Suprapubic skin (tissue), 4 donors: ENCODE results near the gene ANTXR2. TPM values are rescaled to one million over a fixed set of nuclear protein-coding genes. Genes with fewer than 3 reads are reported as not detected.

Source experiments
- DNase-seq, 2 donors: peaks; one replicate each; pipeline ENCODE4 v3.0.0-alpha.2; 2019; ENCODE audit warnings: low spot score in 2 of 2
- H3K27ac ChIP-seq: fragments of 200-600 bp; sonication (generic); one replicate; pipeline ENCODE4 v1.5.1; 2019
- H3K27me3 ChIP-seq: fragments of 200-600 bp; sonication (generic); one replicate; pipeline ENCODE4 v1.5.1; 2019
- H3K36me3 ChIP-seq: fragments of 200-600 bp; sonication (generic); one replicate; pipeline ENCODE4 v1.5.1; 2019
- H3K4me1 ChIP-seq: fragments of 200-600 bp; sonication (generic); one replicate; pipeline ENCODE4 v1.5.1; 2019
- H3K4me3 ChIP-seq: fragments of 200-600 bp; sonication (generic); one replicate; pipeline ENCODE4 v1.5.1; 2019; ENCODE audit warnings: mild to moderate bottlenecking
- H3K9me3 ChIP-seq: fragments of 200-600 bp; sonication (generic); one replicate; pipeline ENCODE4 v1.5.1; 2019
- CTCF ChIP-seq, 2 donors: fragments of 200-600 bp in 1 of 2; fragments of 450-650 bp in 1 of 2; sonication (generic) in 1 of 2; IDR thresholded peaks; one replicate each; pipeline ENCODE4 v1.5.1; 2016 to 2019; ENCODE audit warnings: antibody characterized with exemption in 2 of 2, mild to moderate bottlenecking in 1 of 2, moderate library complexity in 1 of 2
- EP300 ChIP-seq: sonication (generic); formaldehyde crosslinking; IDR thresholded peaks from one replicate; pipeline ENCODE4 v1.6.1; 2017; ENCODE audit warnings: antibody characterized with exemption
- POLR2A ChIP-seq, 2 donors: fragments of 450-650 bp; IDR thresholded peaks; one replicate each; pipeline ENCODE4 v1.6.1; 2017; ENCODE audit warnings: antibody characterized with exemption in 2 of 2, mild to moderate bottlenecking in 2 of 2, moderate library complexity in 2 of 2
- POLR2AphosphoS5 ChIP-seq, 3 donors: sonication (generic); formaldehyde crosslinking; IDR thresholded peaks; one replicate each; pipeline ENCODE4 v1.6.1; 2017; ENCODE audit warnings: antibody characterized with exemption in 3 of 3
- WGBS: methylation state at CpG from one replicate; pipeline ENCODE4 v1.1.5; 2018; 5-methylcytosine and 5-hydroxymethylcytosine counted together
- total RNA-seq, 4 donors: library from RNA; depleted of rRNA; stranded (reverse); fragments of >200 nt; gene quantifications; one replicate each; pipeline ENCODE4 v1.1.0, GENCODE V29; 2016

The ANTXR2 gene
- total RNA-seq, 4 donors from 2014 or later, result 9.8 to 22.2 (median 12.8) TPM

DNA sequence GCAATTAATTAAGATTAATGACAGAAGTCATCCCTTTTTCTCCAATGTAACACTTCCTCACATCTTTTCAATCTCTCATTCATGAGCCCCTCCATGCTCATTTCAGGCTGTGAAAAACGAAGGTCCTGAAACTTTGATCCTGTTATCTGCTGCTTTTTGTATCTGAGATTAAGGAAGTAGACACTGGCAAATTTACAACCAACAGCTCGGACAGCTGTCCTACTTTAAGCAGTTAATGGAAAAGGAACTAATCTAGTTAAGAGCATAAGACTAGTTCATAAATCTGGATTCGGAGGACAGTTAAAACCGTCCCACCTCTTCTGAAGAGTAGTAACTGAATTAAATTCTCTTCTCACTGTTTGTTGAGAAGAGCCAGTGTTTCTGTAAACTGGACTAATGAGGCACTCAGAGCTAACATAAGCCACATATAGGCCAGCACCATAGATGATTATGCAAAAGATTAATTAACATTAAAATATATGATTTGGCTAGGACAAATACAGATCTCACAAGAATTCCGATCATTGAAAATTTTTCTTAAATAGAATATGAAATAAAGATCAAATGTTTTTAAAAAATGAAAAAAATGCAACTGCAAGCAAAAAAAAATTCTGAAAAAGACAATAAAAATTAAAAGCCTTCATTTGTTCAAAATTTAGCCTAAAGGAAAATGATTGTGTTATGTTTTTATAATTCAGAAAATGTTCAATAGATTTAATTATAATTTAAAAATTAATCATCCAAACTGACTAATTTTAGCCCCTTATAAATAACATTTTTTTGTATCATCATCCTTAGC, 114.4 kb downstream of the ANTXR2 start:
- TF ChIP-seq CTCF (IDR thresholded peaks at IDR 0.05), result no peak
- no peak for TF ChIP-seq POLR2AphosphoS5 (IDR thresholded peaks at IDR 0.05)
- no peak for TF ChIP-seq POLR2A (IDR thresholded peaks at IDR 0.05)
- no peak for TF ChIP-seq EP300
- no peak overlapping the region for H3K27ac ChIP-seq
- no peaks in the 10 kb centered on the region for H3K36me3 ChIP-seq
- no peaks in the 10 kb centered on the region for H3K9me3 ChIP-seq
- H3K27me3 ChIP-seq, result no peaks in the 10 kb centered on the region
- no peak overlapping the region for H3K4me3 ChIP-seq
- no peaks in the 10 kb centered on the region for H3K4me1 ChIP-seq
- WGBS, result 78% methylated on average over 5 of the region's 5 CpGs
- no peak for DNase-seq

DNA sequence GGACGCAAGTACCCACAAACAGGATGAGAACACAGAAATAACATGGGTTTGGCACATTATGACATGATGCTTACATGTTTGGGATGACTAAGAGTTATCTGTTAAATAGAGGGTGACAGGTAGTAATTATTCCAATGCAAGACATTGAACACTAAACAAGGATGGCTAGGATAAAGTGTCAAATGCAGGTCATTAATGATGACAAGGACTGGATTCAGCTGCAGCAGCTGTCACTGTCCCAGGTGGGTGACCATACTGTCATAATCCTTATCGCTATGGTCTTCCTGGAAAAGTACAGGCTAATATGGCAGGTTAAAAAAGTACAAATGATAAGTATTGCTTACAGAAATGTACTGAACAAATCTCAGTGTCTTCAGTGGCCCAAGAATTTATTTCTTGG, 123.9 kb downstream of the ANTXR2 start:
- no peak for DNase-seq
- H3K27ac ChIP-seq, result no peak overlapping the region
- no peak overlapping the region for H3K4me3 ChIP-seq
- no peaks in the 10 kb centered on the region for H3K9me3 ChIP-seq
- 94% methylated on average over 2 of the region's 2 CpGs for WGBS
- no peaks in the 10 kb centered on the region for H3K36me3 ChIP-seq
- TF ChIP-seq EP300, result no peak
- no peaks in the 10 kb centered on the region for H3K27me3 ChIP-seq
- no peaks in the 10 kb centered on the region for H3K4me1 ChIP-seq

DNA sequence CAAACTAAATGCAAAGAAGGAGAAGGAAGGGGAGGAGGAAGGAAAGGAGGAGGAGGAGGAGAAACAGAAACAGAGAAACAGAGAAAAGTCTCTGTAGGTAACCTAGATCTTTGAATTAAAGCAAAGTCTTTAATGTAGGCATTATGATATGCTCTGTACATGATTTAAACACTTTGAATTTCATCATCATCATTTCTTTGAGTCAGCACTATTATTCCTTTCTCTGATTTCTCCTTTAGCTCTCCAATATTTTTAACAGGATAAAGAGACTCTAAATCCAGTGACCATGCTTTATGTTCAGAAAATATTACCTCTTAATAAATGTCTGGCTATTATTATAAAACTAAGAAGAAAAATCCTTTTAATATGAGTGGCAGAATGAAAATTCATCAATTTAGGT, 124.3 kb downstream of the ANTXR2 start:
- DNase-seq, result no peak
- TF ChIP-seq CTCF (IDR thresholded peaks at IDR 0.05), result no peak
- TF ChIP-seq POLR2AphosphoS5 (IDR thresholded peaks at IDR 0.05), result no peak
- no peak for TF ChIP-seq EP300
- no peak for TF ChIP-seq POLR2A (IDR thresholded peaks at IDR 0.05)
- no peaks in the 10 kb centered on the region for H3K36me3 ChIP-seq
- no peaks in the 10 kb centered on the region for H3K9me3 ChIP-seq
- no peaks in the 10 kb centered on the region for H3K27me3 ChIP-seq
- H3K27ac ChIP-seq, result no peak overlapping the region
- no peak overlapping the region for H3K4me3 ChIP-seq
- no peaks in the 10 kb centered on the region for H3K4me1 ChIP-seq

- DNase-seq, result no peak
- no peaks in the 10 kb centered on the region for H3K27me3 ChIP-seq
- WGBS, result 78% methylated on average over 3 of the region's 3 CpGs
- no peak for TF ChIP-seq POLR2AphosphoS5 (IDR thresholded peaks at IDR 0.05)
- TF ChIP-seq CTCF (IDR thresholded peaks at IDR 0.05), result no peak
- no peak for TF ChIP-seq POLR2A (IDR thresholded peaks at IDR 0.05)
- TF ChIP-seq EP300, result no peak
- H3K27ac ChIP-seq, result no peak overlapping the region
- no peak overlapping the region for H3K4me3 ChIP-seq
- H3K4me1 ChIP-seq, result no peaks in the 10 kb centered on the region
- H3K36me3 ChIP-seq, result no peaks in the 10 kb centered on the region
- no peaks in the 10 kb centered on the region for H3K9me3 ChIP-seq
Measured at GRCh38 chr4:79948261-79948660, 124.8 kb downstream of the ANTXR2 start.

GRCh38 chr4:79947386-79947785, 125.6 kb downstream of the ANTXR2 start:
- Histone ChIP-seq H3K27me3 (no peaks in the 10 kb centered on the region), H3K9me3 (no peaks in the 10 kb centered on the region), H3K4me1 (no peaks in the 10 kb centered on the region), H3K36me3 (no peaks in the 10 kb centered on the region), H3K27ac (no peak overlapping the region), H3K4me3 (no peak overlapping the region)
- 95% methylated on average over 1 of the region's 1 CpG for WGBS
- TF ChIP-seq POLR2AphosphoS5 (IDR thresholded peaks at IDR 0.05) (no peak), POLR2A (IDR thresholded peaks at IDR 0.05) (no peak), EP300 (no peak), CTCF (IDR thresholded peaks at IDR 0.05) (no peak)
- DNase-seq, result no peak
